ENCODE measurements around the gene SOWAHA.
"Not testable (repeated sequence)": the region's sequence is repeated elsewhere in the genome, so short reads cannot be mapped to it uniquely, and the experiment has no call there.

The SOWAHA gene

GRCh38 chr5:132853790-132854189 is 40.7 kb downstream of the SOWAHA start:
- no peaks in the 10 kb centered on the region for H3K9me3 ChIP-seq (ENCODE audit: control insufficient read depth, low read length)
- H3K36me3 ChIP-seq (ENCODE audit: control insufficient read depth, insufficient read depth, low read length) = no peaks in the 10 kb centered on the region
- H3K27me3 ChIP-seq (ENCODE audit: control insufficient read depth, insufficient read depth, low read length) = no peaks in the 10 kb centered on the region
- H3K9ac ChIP-seq (ENCODE audit: low read length) = no peak overlapping the region
- peaks cover 7% of the 10 kb centered on the region for H3K4me1 ChIP-seq (ENCODE audit: control insufficient read depth, insufficient read depth, low read length)
- no peak overlapping the region for H3K4me3 ChIP-seq (ENCODE audit: low read length)

DNA sequence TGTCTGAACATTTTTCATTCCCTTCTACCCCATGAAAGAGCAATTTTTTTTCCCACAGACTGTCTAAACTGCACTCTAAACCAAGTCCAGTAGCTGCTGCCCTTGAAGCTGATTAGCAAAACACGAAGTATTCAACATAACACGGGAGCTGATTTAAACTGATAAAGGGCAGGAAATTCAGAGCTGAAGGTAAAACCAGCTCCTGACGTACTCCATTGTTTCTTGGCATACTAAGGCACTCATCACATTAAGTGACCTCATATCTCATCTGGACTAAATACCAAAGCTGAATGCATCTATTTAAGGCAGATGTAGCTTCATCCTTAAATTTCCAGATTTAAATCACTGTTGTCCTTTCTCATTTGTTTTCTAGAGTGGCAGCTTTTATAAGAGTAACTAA is 41.2 kb downstream of the SOWAHA start:
- no peak overlapping the region for H3K9ac ChIP-seq (ENCODE audit: low read length)
- no peaks in the 10 kb centered on the region for H3K36me3 ChIP-seq (ENCODE audit: control insufficient read depth, insufficient read depth, low read length)
- H3K4me1 ChIP-seq (ENCODE audit: control insufficient read depth, insufficient read depth, low read length) = peaks cover 7% of the 10 kb centered on the region
- no peaks in the 10 kb centered on the region for H3K9me3 ChIP-seq (ENCODE audit: control insufficient read depth, low read length)
- H3K27me3 ChIP-seq (ENCODE audit: control insufficient read depth, insufficient read depth, low read length) = no peaks in the 10 kb centered on the region
- H3K4me3 ChIP-seq (ENCODE audit: low read length) = no peak overlapping the region

DNA sequence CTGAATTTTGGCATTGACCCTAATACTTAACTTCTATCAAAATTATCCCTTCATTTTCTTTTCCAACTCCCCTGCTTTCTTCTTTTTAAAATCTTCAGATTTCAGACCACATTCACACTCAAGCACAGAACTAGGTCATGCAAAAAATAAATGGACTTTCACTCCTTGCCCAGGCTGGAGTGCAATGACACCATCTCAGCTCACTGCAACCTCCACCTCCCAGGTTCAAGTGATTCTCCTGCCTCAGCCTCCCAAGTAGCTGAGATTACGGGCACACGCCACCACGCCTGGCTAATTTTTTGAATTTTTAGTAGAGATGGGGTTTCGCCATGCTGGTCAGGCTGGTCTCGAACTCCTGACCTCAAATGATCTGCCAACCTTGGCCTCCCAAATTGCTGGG is 41.9 kb downstream of the SOWAHA start:
- H3K27me3 ChIP-seq (ENCODE audit: control insufficient read depth, insufficient read depth, low read length); H3K4me3 ChIP-seq (ENCODE audit: low read length); H3K36me3 ChIP-seq (ENCODE audit: control insufficient read depth, insufficient read depth, low read length); H3K9ac ChIP-seq (ENCODE audit: low read length); H3K4me1 ChIP-seq (ENCODE audit: control insufficient read depth, insufficient read depth, low read length); H3K9me3 ChIP-seq (ENCODE audit: control insufficient read depth, low read length): not testable (repeated sequence)

GRCh38 chr5:132856011-132856410 is 42.9 kb downstream of the SOWAHA start:
- Histone ChIP-seq H3K4me1 (ENCODE audit: control insufficient read depth, insufficient read depth, low read length) (peaks cover 7% of the 10 kb centered on the region), H3K4me3 (ENCODE audit: low read length) (no peak overlapping the region), H3K27me3 (ENCODE audit: control insufficient read depth, insufficient read depth, low read length) (no peaks in the 10 kb centered on the region), H3K9ac (ENCODE audit: low read length) (no peak overlapping the region), H3K36me3 (ENCODE audit: control insufficient read depth, insufficient read depth, low read length) (no peaks in the 10 kb centered on the region), H3K9me3 (ENCODE audit: control insufficient read depth, low read length) (no peaks in the 10 kb centered on the region)

- Histone ChIP-seq H3K4me3 (ENCODE audit: low read length) (no peak overlapping the region), H3K9me3 (ENCODE audit: control insufficient read depth, low read length) (no peaks in the 10 kb centered on the region), H3K36me3 (ENCODE audit: control insufficient read depth, insufficient read depth, low read length) (no peaks in the 10 kb centered on the region), H3K9ac (ENCODE audit: low read length) (no peak overlapping the region), H3K27me3 (ENCODE audit: control insufficient read depth, insufficient read depth, low read length) (no peaks in the 10 kb centered on the region), H3K4me1 (ENCODE audit: control insufficient read depth, insufficient read depth, low read length) (no peaks in the 10 kb centered on the region)
Observed at GRCh38 chr5:132859889-132860437, 46.9 kb downstream of the SOWAHA start.

DNA sequence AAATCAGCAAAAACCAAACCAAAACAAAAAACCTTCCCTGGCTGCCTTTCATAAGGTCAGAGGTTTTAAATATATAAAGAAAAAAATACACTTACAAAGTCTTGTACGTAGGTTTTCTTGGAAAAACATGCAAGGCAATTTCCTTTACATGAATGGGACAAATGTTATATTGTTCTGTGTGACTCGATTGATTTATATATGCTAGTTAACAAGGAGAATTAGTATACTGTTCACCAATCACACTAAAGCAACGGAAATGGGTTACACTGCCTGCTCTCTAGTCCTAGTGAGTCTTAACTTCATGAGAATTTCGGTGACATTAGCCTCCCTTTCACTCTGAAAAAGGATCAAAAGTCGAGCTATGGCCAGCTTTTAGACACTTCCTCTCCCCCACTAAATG is 47.6 kb downstream of the SOWAHA start:
- H3K36me3 ChIP-seq (ENCODE audit: control insufficient read depth, insufficient read depth, low read length) = no peaks in the 10 kb centered on the region
- no peaks in the 10 kb centered on the region for H3K9me3 ChIP-seq (ENCODE audit: control insufficient read depth, low read length)
- no peaks in the 10 kb centered on the region for H3K27me3 ChIP-seq (ENCODE audit: control insufficient read depth, insufficient read depth, low read length)
- no peak overlapping the region for H3K9ac ChIP-seq (ENCODE audit: low read length)
- H3K4me1 ChIP-seq (ENCODE audit: control insufficient read depth, insufficient read depth, low read length) = no peaks in the 10 kb centered on the region
- no peak overlapping the region for H3K4me3 ChIP-seq (ENCODE audit: low read length)

DNA sequence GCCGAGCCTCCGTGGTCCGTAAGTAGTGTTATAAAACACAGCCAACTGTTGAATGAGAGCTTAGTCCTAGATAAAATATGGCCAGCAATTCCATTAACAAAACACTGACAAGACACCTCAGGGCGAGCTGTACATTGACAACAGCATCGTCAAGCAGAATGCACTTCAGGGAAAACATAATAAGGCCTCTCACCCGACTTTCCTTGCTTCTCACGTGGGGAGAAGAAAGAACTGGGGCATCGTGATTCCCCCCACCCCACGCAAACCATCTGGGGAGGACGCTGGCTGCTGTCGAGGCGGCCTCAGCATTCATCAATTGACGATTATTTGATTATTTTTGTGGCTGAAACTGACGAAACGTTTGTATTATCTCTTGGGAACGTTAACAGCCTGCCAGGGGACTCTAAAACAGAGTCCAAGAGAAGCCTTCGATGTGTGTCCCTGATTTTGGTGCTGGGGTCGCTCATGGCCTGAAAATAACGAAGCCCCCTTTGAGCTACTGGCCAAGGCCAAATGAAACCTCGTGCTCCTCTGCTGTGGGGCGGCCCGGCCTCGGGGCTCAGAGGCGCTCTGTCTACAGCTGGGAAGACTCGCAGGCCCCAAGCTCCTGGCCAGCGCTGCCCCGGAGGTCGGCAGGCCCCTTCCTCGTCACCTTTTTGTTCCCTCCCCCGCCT is 52.7 kb downstream of the SOWAHA start:
- H3K27me3 ChIP-seq (ENCODE audit: control insufficient read depth, insufficient read depth, low read length) = no peaks in the 10 kb centered on the region
- peak overlapping the region; percentile 92 for H3K4me3 ChIP-seq (ENCODE audit: low read length)
- no peaks in the 10 kb centered on the region for H3K9me3 ChIP-seq (ENCODE audit: control insufficient read depth, low read length)
- peaks cover 4% of the 10 kb centered on the region for H3K4me1 ChIP-seq (ENCODE audit: control insufficient read depth, insufficient read depth, low read length)
- H3K9ac ChIP-seq (ENCODE audit: low read length) = peak overlapping the region; percentile 94
- H3K36me3 ChIP-seq (ENCODE audit: control insufficient read depth, insufficient read depth, low read length) = no peaks in the 10 kb centered on the region

All from mucosa of stomach (tissue), 1 donor.